ENCODE results near the gene C17orf100.
"Not testable (repeated sequence)": the region's sequence is repeated elsewhere in the genome, so short reads cannot be mapped to it uniquely, and the experiment has no call there.

C17orf100 gene

GRCh38 chr17:6641247-6641863 lies 10.2 kb upstream of the C17orf100 start:
- DNase-seq, result no peak

DNA sequence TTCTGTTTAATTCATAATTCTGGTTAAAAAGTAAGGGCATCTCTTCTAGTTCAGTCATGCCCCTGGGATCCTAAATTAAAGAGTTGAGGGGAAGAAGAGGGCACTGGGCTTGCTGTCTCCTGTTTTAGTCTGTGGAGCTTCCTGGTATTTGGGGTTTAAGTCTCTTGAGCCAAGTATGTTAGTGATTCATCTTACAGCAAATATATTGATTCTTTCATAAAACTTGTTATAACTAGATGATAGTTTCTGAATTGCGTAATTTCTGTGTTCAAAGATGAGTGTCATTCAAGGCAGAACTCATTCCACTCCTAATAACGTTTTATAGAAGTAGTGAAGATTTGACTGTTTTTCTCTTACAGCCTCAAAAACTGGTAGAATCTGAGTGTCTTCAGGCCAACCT lies 9.0 kb upstream of the C17orf100 start:
- no peak for DNase-seq

DNA sequence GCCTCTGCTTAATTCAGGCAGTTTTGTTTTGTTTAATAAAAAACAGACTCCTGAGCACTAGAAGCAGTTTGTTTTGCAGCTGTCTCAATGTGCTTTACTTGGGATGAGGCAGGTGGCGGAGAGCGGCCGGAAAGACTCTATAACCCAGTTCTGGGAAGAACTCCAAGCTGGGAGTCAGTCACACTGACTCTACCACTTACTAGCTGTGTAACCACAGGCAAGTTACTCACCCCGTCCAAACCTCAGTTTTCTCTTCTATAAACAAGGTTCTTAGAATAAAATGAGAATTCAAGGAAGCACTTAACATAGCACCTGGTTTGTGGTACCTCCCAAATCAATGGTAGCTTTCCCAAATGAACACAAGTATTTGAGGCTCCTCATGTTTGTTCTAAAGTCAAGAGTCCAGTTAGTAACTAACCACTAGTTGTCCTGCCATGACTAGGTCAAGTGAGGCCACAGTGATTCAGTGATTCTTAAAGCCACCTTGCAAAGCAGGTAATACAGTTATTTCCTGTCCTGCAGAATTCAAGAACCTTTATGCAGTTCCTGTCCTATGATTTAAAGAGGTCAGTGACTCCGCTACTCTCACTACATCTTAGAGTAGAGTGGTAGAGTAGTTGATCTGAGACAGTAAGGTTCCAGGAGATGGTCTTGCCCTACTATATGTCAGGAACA lies 8.0 kb upstream of the C17orf100 start:
- DNase-seq, result no peak

- no peak for DNase-seq
These were observed 3.4 kb upstream of the C17orf100 start for GRCh38 chr17:6648181-6648580.

DNA sequence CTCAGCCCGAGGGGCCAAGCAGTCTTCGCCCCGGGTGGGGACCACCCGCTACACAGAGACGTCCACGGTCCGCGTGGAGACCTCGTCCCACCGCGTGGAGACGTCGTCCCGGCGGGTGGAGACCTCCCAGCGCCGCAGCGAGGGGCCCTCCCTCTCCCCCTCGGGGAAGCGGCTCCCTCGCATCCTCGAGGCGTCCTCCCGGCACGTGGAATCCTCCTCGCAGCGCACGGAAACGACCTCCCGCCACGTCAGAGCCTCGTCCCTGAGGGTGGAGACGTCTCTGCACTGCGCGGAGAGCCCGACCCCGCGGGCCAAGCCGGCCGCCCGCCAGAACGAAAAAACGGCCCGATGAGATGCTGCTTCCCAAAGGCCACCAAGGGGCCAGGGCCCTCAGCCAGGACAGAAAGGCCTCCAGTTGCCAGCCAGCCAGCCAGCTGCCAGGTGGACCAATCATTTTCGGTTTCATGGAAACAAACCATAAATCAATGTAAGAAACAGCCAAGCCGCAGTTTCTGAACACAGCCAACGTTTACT lies 424 bp downstream of the C17orf100 start:
- DNase-seq, result peak; percentile 11

- DNase-seq, result peak; percentile 47
These were observed 3.5 kb downstream of the C17orf100 start for GRCh38 chr17:6654841-6655731.

GRCh38 chr17:6655732-6656361 lies 4.3 kb downstream of the C17orf100 start:
- DNase-seq, result not testable (repeated sequence)

- DNase-seq, result not testable (repeated sequence)
These were observed 5.5 kb downstream of the C17orf100 start for GRCh38 chr17:6656797-6657632.

- no peak for DNase-seq
These were observed 6.2 kb downstream of the C17orf100 start for GRCh38 chr17:6657633-6658287.

- not testable (repeated sequence) for DNase-seq
These were observed 6.8 kb downstream of the C17orf100 start for GRCh38 chr17:6658411-6658810.

DNA sequence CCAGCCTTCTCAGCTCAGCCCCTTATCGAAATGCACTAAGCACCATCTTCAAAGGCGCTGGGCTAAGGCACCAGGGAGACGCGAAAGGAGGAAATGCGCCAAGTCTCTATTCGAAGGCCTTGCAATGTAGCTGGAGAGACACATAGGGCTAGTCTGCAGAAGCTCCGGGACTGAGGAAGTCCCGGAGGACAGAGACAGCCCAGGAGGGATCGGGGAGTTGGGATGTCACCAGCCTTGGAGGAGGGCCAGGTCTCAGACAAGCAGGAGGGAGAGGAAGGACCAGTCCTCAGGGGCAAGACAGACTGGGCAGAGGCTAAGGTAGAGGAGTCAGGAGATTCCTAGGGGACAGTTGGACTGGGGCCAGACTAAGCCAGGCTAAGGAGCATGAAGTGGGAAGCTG lies 8.5 kb downstream of the C17orf100 start:
- DNase-seq, result no peak

DNA sequence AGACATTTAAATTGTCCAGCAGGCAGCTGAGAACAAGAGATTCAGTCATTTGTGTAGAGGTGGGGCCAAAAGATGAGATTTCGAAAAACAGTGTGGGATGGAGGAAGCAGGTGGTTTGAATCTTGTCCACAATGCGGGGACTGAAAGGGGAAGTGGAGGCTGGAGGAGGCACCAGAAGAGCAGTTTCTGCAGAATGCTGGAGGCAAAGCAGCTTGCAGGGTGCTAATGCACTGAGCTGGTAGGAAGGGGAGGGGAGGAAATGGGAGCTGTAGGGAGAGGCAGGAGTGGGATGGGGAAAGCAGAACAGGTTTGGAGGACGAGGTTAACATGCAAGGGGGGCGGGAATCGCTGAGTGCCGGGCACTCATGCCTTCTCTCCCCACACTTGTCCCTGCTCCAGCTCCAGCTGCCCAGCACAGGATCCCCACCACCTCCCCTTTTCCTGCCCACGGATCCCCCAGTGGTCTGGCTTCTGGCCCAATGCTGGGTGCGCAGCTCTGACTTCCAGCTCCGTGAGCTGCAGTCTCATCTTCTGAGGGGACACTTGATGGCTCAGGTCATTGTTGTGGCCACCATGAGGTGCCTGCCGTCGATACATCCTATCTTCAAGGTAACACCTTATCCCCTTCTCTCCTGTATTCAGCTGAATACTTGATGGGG lies 9.4 kb downstream of the C17orf100 start:
- no peak for DNase-seq

- DNase-seq, result no peak
These were observed 9.9 kb downstream of the C17orf100 start for GRCh38 chr17:6661464-6661848.

- DNase-seq, result not testable (repeated sequence)
These were observed 11.6 kb downstream of the C17orf100 start for GRCh38 chr17:6663200-6663599.

DNA sequence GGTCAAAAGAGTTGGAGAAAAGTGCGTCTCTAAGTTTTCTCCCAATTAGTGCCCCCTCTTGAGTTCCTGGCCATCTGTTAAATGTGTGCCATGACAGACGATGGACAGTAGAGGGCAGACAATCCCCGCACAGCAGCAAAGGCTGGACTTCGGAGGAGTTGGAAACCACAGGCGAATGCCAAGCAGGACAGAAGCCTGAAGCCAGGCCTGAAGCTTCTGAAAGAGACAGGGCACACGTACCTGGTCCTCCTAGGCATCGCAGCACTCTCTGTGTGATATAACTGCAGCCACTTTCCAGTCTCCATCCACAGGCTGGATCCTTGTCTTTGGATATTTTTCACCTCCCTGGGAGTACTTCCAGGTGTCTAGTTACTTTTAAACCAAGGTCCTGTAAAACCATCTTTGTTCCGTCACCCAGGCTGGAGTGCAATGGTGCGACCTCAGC lies 14.5 kb downstream of the C17orf100 start:
- peak; percentile 53 for DNase-seq

GRCh38 chr17:6666557-6666956 lies 15.0 kb downstream of the C17orf100 start:
- no peak for DNase-seq

DNA sequence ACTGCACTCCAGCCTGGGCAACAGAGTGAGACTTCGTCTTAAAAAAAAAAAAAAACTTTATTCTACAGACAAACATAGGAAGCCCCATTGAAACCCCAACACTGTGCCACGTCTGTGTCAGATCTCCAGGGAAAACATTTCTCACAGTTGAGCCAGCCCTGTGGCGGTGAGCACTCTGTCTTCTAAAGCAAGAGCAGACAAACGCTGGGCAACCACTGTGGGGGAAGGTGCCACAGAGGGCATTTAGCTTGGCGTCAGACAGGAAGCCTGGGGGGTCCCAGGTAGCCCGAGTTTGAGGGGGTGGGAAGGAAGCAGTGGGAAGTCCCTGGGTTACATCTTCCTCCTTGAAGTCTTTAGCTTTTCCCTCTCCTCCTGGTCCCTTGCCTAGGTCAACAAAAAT lies 16.0 kb downstream of the C17orf100 start:
- no peak for DNase-seq

DNA sequence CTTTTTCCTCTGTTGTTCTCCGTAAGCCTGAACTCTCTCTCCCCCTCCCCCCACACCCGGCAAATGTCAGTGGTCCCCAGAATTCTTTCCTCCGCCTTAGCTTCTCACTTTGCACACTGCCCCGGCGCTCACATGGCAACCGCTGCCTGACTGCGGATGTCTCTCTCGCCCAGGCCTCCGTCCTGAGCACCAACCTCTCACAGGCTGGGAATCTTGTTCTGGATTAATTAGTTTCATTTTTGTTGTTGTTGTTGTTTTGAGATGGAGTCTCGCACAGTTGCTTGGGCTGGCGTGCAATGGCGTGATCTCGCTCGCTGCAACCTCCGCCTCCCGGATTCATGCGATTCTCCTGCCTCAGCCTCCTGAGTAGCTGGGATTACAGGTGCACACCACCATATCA lies 16.7 kb downstream of the C17orf100 start:
- DNase-seq, result no peak

DNA sequence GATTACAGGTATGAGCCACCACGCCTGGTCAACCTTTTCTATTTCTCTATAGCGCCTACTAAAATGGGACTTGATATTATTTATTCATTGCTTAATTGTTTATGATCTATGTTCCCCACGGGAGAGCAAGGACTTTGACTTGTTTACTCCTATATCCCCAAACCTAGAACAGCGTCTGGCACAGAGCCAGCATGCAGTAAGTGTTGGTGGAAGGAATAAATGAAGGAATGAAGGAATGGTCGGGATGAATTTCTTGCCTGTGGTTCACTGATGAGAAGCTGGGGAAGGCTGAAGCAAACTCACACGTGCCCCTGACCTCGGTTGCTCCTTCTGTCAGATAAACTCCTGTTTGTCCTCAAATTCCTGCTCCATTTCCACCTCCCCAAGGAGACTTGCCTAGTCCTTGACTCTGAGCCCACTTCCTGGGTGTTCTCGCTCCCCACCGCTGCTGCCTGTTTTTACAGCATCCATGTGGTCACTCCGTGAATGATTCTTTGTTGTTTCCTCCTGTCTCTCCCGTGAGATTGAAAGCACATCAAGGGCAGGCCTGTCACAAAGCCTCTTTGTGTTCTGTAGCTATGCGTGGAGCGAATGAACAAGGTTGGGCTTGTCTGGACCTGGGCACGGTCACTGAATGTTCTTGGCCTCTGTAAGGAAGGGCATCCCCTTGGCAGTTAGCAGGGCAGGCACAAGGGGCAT lies 17.3 kb downstream of the C17orf100 start:
- no peak for DNase-seq

All from NCI-H2227 treated with DMSO at 0.1 percent for 48 hours (cell line).